ENCODE measurements around the gene STXBP5.

The STXBP5 gene

DNA sequence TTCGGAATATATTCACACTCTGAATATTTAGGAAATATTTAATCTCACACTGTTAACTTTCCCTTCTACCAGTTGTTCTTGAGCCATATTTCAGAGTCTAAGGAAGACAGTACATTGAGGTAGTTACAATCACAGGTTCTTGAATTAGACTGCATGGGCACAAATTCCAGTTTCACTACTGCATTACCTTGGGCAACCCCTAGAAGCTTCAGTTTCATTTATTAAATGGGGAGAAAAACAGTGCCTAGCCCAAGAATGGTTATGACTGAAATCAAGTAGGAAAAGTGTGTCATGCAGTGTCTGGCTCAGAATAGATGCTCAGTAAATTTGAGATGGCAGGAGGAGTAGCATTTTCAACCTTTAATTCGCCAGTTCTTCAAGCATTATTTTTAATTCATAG is 179.8 kb downstream of the STXBP5 start:
- in situ Hi-C loops (cut with MboI; ENCODE audit: low pct_unique_long_range_greater_than_20kb, low sequenced_read_pairs, unreplicated experiment) = no loop called here

DNA sequence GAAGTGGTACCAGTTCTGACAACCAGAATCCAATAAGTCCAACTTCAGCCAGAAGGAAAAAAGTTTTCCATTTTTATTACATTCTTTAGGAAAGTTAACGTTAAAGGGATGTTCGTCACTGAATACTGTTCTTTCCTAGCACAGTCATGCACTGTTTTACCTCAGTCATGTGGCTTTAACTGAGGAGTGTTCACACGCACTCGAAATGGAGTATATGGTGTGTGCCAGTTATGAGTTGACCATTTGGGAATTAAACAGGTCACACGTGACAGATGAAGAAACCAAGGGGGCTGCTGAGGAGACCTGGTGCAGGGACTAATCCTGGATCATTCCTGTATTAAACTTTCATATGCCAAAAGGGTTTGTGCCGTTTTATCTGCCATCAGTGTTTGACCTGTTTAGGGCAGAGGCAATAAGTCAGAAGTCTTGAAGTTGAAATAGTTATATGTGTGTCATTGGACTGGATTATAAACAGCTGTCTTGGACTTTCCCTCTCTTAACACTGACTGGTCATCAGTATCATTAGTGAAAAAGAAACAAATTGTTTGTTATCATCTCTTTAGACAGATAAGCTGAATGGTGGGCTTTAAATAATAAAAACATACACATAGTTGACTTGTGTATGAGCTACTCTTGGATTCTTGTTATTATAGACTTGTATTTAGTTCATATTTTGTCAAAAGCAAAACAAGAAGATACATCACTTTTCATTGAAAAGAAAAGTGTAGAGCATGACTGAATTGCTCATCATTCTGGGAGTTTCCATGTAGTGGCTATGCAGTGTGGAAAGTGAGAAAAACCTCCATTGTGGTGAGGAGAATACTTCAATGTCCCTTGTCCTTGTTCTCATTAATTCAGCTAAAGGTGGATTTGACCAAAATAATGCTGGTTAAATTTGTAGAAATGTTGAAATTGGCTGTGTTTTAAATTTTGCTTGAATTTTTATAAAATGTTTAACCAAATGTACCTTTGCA is 180.8 kb downstream of the STXBP5 start:
- in situ Hi-C loops (cut with MboI; ENCODE audit: low pct_unique_long_range_greater_than_20kb, low sequenced_read_pairs, unreplicated experiment) = no loop called here

More for the DNA sequence above, 179.8 kb downstream of the STXBP5 start:
- no peak for DNase-seq (ENCODE audit: low spot score)
- TF ChIP-seq, protein P1, sequence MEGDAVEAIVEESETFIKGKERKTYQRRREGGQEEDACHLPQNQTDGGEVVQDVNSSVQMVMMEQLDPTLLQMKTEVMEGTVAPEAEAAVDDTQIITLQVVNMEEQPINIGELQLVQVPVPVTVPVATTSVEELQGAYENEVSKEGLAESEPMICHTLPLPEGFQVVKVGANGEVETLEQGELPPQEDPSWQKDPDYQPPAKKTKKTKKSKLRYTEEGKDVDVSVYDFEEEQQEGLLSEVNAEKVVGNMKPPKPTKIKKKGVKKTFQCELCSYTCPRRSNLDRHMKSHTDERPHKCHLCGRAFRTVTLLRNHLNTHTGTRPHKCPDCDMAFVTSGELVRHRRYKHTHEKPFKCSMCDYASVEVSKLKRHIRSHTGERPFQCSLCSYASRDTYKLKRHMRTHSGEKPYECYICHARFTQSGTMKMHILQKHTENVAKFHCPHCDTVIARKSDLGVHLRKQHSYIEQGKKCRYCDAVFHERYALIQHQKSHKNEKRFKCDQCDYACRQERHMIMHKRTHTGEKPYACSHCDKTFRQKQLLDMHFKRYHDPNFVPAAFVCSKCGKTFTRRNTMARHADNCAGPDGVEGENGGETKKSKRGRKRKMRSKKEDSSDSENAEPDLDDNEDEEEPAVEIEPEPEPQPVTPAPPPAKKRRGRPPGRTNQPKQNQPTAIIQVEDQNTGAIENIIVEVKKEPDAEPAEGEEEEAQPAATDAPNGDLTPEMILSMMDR (IDR thresholded peaks at IDR 0.05; ENCODE audit: extremely low read depth, insufficient read depth, missing control alignments) = no peak

DNA sequence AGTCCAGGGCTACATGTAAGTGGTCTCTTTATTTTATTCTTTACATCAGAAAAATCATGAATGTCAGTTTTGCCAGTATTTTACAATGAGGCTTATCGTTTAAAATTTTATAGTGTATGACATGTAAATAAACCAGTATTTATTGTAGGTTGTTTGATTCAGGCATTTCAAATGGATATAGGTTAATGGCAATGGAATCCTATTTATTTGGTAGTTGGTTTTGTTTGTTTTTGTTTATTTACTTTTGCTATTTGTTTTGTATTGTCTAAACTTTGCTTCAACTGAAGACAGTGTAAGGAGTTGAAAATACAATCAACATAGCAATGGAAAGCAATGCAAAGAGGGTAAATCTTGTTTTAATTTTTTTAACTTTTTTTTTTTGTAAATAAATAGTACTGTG is 185.2 kb downstream of the STXBP5 start:
- in situ Hi-C loops (cut with MboI; ENCODE audit: low pct_unique_long_range_greater_than_20kb, low sequenced_read_pairs, unreplicated experiment) = no loop called here
- DNase-seq (ENCODE audit: low spot score) = no peak
- TF ChIP-seq, protein P1 (IDR thresholded peaks at IDR 0.05; ENCODE audit: extremely low read depth, insufficient read depth, missing control alignments) = no peak

More for the DNA sequence above, 180.8 kb downstream of the STXBP5 start:
- DNase-seq (ENCODE audit: low spot score) = no peak
- TF ChIP-seq, protein P1 (IDR thresholded peaks at IDR 0.05; ENCODE audit: extremely low read depth, insufficient read depth, missing control alignments) = no peak

DNA sequence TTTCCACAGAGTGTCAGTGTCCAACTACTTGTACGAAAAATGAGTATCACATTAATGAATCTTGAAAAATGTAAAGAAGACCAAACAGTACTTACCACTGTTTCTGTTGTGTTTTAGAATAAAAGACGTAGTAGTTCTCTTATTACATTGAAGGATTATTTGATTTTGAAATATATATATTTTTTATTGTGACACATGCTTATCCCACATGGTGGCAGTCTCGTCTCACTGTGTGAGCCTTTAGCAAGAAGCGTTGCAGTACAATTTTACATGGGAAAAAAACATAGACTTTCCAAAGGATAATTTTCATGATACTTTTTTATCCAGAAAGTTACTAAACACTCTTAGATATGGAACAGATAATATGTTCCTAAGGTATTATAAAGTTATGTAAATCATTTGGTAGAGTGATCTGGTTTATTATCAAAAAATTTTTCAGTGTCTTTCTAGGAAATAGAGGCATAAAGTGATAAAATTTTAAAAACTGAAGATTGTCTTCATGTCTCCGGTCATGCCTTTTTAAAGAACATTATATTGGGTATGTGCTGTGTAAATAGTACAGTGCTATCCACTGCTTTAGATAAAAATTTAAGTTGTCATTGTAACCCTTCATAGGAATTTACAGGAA is 186.8 kb downstream of the STXBP5 start:
- in situ Hi-C loops (cut with MboI; ENCODE audit: low pct_unique_long_range_greater_than_20kb, low sequenced_read_pairs, unreplicated experiment) = no loop called here
- TF ChIP-seq, protein P1 (IDR thresholded peaks at IDR 0.05; ENCODE audit: extremely low read depth, insufficient read depth, missing control alignments) = peak; percentile 23
- no peak for DNase-seq (ENCODE audit: low spot score)

DNA sequence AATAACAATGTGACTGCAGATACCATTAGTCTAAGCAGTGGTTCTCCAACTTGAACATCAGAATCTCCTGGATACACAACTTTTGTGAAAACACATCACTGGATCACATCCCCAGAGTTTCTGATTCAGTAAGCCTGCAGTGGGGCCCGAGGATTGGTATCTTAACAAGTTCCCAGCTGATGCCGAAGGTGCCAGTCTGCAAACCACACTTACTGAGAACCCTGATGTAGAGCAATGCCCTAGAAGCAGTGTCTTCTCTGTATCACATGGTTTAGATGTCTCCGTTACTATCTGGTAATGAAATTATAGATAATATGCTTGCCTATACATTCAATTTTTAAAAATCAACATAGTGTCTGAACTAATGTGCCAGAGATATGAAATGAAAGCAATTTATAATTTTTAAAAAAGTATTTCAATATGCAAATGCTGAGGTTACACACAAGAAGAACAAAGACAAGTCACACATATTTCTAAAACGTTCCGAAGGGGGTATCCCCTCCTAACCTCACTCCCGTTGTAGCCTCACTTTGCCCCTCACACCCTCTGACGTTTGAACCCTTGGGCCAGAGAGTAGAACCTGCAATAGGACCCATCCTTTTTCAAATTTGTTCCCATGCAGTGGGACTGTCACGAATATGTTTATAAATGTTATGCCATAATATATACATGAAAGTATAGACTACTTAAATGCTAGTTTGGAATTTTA is 188.9 kb downstream of the STXBP5 start:
- DNase-seq (ENCODE audit: low spot score) = no peak
- TF ChIP-seq, protein P1 (IDR thresholded peaks at IDR 0.05; ENCODE audit: extremely low read depth, insufficient read depth, missing control alignments) = no peak
- in situ Hi-C loops (cut with MboI; ENCODE audit: low pct_unique_long_range_greater_than_20kb, low sequenced_read_pairs, unreplicated experiment) = no loop called here

DNA sequence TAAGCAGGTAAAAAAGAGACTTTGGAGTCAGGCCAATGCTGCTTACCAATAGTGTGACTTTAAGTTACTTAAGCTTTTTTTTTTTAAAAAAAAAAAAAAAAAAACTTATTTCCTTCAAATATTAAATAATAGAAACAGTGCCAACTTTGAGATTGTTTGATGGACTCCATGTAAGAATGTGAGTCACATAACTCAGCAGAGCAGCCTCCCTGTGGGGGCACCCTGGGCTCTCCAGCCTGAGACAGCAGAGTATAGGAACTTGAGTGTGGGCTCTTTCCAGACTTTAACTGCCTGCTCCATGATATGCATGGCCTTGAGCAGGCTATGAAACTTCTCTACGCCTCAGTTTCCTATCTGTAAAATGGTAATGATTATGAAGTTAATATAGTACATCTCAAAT is 190.9 kb downstream of the STXBP5 start:
- DNase-seq (ENCODE audit: low spot score) = no peak
- in situ Hi-C loops (cut with MboI; ENCODE audit: low pct_unique_long_range_greater_than_20kb, low sequenced_read_pairs, unreplicated experiment) = no loop called here
- TF ChIP-seq, protein P1 (IDR thresholded peaks at IDR 0.05; ENCODE audit: extremely low read depth, insufficient read depth, missing control alignments) = no peak
